Mammary epithelial cell (primary cell): ENCODE results near the gene KHK.

Experiments used
- CTCF ChIP-seq, 2 donors: IDR thresholded peaks in 1 of 2; conservative IDR thresholded peaks in 1 of 2; 2 replicates each; pipeline ENCODE4 v1.5.1; 2011 to 2012; ENCODE audit warnings: inconsistent platforms in 2 of 2, low read length in 2 of 2, mild to moderate bottlenecking in 2 of 2, control low read depth in 1 of 2, low read depth in 1 of 2; ENCODE audit not compliant: insufficient read depth in 1 of 2; ENCODE audit errors: extremely low read depth in 1 of 2
- EZH2 ChIP-seq: IDR thresholded peaks from 2 replicates; pipeline ENCODE4 v1.6.1; 2012; ENCODE audit warnings: low read length, inconsistent platforms, borderline replicate concordance

- TF ChIP-seq CTCF (conservative IDR thresholded peaks at IDR 0.05 in 1 of 2, IDR thresholded peaks at IDR 0.05 in 1 of 2; ENCODE audit: extremely low read depth in 1 of 2, insufficient read depth in 1 of 2, low read depth in 1 of 2, low read length in 2 of 2) = no peak
- TF ChIP-seq EZH2 = no peak
These were observed 10.8 kb downstream of the KHK start for GRCh38 chr2:27097341-27097740.
